ENCODE data around the gene USP22.

- TF ChIP-seq CTCF (IDR thresholded peaks at IDR 0.05) (no peak), POLR2A (IDR thresholded peaks at IDR 0.05) (no peak)
Measured at GRCh38 chr17:21035406-21035805, 7.4 kb downstream of the USP22 start.
